ENCODE data around the gene KHNYN.

GRCh38 chr14:24407608-24408325 lies 22.0 kb upstream of the KHNYN start:
- TF ChIP-seq CTCF (IDR thresholded peaks at IDR 0.05; ENCODE audit: insufficient read depth, low read length, poor library complexity, severe bottlenecking) (no peak), EZH2phosphoT487 (conservative IDR thresholded peaks at IDR 0.05; ENCODE audit: low read length) (no peak)
